Omental fat pad (tissue), 4 donors: ENCODE results near the gene RANGRF. TPM values are rescaled to one million over a fixed set of nuclear protein-coding genes. Genes with fewer than 3 reads are reported as not detected.

Experiments
- ATAC-seq: fragments of 150-250 bp; one replicate; pipeline ENCODE4 v1.9.1; 2016; ENCODE audit warnings: mild to moderate bottlenecking, moderate library complexity; ENCODE audit not compliant: low FRiP score
- DNase-seq: peaks from one replicate; pipeline ENCODE4 v3.0.0-alpha.2; 2019; ENCODE audit warnings: low spot score
- total RNA-seq, 4 donors: library from RNA; depleted of rRNA; stranded (reverse); fragments of >200 nt; gene quantifications; one replicate each; pipeline ENCODE4 v1.1.0, GENCODE V29; 2016
- TF ChIP-seq, protein P1 (sequence below), 3 donors: fragments of 450-650 bp; IDR thresholded peaks; one replicate each; pipeline ENCODE4 v1.5.1; 2016 to 2017; ENCODE audit warnings: antibody characterized with exemption in 3 of 3, mild to moderate bottlenecking in 3 of 3, moderate library complexity in 2 of 3

RANGRF gene
- total RNA-seq, 4 donors from 2014 or later, result 16.7 to 31.4 (median 23.0) TPM

DNA sequence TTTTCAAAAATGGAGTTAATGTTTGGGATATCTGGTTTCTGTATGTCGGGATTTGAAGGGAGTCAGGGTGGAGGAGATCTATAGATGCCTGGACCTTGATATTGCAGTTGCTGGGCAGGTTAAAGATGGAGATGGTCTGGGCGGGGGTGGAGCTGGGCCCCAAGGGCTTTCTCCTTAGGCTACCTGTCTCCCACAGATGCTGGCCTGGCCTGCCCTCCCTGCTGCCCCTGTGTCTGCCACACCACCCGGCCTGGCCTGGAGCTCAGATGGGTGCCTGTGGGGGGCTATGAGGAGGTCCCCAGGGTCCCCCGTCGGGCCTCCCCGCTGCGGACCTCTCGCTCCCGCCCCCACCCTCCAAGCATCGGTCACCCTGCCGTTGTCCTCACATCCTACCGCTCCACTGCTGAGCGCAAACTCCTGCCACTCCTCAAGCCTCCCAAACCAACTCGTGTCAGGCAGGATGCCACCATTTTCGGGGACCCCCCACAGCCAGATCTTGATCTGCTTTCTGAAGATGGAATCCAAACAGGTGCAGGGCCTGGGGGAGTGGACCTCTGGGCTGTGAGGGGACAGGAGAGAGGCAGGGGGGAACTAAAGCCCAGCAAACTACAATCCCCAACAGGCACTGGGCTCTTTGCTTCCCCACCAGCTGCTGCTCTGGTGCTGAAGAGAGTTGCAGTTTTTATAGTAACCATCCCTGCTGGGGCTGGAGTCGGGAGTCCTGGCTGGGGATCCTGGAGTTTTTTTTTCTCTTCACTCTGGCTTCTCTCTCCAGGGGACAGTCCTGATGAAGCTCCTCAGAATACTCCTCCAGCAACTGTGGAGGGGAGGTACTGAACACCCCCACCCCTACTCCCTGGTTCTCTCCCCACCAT is 24.5 kb downstream of the RANGRF start:
- ATAC-seq (no peak), DNase-seq (no peak)

DNA sequence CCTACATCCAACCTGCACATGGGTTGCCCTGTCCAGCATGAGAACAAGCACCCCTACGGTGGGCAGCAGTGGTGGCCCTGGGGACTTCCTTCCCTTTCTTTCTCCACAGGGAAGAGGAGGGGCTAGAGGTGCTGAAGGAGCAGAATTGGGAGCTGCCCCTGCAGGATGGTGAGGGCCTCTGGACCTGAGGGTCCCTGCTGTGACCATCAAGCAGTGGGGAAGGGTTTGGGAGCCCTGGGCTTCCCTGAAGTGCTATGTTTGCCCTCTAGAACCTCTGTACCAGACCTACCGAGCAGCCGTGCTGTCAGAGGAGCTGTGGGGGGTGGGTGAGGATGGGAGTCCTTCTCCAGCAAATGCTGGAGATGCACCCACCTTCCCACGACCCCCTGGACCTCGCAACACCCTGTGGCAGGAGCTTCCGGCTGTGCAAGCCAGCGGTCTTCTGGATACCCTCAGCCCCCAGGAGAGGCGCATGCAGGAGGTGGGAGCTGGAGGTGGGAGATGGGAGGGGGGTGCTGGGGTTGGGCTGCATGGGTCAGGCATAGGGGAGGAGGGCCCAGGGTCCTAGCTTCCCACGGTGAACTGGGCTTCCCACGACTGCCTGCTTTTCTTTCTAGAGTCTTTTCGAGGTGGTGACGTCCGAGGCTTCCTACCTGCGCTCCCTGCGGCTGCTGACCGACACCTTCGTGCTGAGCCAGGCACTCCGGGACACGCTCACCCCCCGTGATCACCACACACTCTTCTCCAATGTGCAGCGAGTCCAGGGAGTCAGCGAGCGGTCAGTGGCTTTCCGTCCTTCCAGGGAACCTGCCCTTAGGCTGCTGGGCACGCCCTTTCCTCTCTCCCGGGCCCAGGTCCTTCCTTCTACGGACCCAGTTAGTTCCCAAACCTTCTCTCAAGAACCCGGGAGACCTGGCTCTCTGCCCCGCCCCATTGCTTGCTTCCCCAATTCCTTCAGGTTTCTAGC is 26.6 kb downstream of the RANGRF start:
- TF ChIP-seq, protein P1, sequence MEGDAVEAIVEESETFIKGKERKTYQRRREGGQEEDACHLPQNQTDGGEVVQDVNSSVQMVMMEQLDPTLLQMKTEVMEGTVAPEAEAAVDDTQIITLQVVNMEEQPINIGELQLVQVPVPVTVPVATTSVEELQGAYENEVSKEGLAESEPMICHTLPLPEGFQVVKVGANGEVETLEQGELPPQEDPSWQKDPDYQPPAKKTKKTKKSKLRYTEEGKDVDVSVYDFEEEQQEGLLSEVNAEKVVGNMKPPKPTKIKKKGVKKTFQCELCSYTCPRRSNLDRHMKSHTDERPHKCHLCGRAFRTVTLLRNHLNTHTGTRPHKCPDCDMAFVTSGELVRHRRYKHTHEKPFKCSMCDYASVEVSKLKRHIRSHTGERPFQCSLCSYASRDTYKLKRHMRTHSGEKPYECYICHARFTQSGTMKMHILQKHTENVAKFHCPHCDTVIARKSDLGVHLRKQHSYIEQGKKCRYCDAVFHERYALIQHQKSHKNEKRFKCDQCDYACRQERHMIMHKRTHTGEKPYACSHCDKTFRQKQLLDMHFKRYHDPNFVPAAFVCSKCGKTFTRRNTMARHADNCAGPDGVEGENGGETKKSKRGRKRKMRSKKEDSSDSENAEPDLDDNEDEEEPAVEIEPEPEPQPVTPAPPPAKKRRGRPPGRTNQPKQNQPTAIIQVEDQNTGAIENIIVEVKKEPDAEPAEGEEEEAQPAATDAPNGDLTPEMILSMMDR (IDR thresholded peaks at IDR 0.05), result no peak
- DNase-seq (no peak), ATAC-seq (peak; percentile 16)

More for the DNA sequence above, 24.5 kb downstream of the RANGRF start:
- TF ChIP-seq, protein P1 (IDR thresholded peaks at IDR 0.05), result no peak

DNA sequence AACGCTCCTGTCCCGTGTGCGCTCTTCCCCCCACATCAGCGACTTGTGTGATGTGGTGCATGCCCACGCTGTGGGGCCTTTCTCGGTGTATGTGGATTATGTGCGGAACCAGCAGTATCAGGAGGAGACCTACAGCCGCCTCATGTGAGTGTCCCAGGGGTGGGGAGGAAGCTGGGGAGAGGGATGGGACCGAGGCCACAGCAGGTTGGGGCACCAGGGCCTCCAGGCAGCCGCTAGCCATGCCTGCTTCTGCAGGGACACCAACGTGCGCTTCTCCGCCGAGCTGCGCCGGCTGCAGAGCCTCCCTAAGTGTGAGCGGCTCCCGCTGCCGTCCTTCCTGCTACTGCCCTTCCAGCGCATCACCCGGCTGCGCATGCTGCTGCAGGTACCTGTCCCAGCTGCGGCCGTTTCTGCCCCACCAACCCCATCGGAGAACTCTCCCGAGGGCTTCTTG is 27.3 kb downstream of the RANGRF start:
- ATAC-seq, result no peak
- no peak for DNase-seq
- TF ChIP-seq, protein P1 (IDR thresholded peaks at IDR 0.05), result no peak

DNA sequence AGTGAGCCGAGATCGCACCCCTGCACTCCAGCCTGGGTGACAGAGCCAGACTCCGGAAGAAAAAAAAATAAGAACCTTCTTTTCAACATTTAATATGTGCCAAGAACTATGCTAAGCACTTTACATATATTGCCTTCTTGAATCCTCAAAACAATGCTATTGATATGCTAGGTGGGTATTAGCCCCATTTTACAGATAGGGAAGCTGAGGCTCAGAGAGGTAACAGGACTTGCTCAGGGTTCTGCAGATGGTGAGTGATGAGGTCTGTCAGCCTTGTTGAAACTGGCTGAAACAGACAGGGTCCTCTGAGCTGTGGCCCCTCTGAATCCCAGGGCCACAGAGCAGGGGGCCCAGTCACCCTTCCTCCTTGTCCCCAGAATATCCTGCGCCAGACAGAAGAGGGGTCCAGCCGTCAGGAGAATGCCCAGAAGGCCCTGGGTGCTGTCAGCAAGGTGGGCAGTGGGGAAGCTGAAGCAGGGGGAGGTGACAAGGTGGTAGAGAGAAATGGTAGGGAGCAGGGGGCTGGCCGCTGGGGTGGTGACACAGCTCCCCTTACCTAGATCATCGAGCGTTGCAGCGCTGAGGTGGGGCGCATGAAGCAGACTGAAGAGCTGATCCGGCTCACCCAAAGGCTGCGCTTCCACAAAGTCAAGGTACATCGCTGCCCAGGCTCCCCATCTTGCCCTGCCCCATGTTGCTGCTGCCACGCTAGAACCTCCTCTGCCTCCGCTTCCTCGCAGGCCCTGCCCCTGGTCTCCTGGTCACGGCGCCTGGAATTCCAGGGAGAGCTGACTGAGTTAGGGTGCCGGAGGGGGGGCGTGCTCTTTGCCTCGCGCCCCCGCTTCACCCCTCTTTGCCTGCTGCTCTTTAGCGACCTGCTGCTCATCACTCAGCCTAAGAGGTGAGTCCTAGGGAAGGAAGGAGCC is 29.8 kb downstream of the RANGRF start:
- DNase-seq (no peak), ATAC-seq (no peak)
- TF ChIP-seq, protein P1 (IDR thresholded peaks at IDR 0.05), result no peak

DNA sequence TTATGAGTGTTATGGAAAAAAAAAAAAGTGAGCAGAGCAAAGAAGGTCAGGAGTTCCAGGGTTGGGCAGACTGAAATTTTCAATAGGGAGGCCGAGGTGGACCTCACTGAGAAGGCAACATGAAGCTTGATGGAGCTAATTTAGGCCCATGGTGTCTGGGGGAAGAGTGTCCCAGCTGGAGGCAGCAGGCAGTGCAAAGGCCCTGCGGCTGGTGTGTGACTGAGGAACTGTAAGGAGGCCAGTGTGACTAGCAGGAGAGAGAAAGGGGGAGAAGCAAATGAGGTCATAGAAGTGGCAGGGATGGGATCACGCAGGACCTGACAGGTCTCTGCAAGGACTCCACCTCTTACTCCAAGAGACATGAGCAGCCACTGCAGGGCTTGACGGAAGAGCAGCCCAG is 31.8 kb downstream of the RANGRF start:
- DNase-seq (no peak), ATAC-seq (no peak)
- TF ChIP-seq, protein P1 (IDR thresholded peaks at IDR 0.05), result no peak

DNA sequence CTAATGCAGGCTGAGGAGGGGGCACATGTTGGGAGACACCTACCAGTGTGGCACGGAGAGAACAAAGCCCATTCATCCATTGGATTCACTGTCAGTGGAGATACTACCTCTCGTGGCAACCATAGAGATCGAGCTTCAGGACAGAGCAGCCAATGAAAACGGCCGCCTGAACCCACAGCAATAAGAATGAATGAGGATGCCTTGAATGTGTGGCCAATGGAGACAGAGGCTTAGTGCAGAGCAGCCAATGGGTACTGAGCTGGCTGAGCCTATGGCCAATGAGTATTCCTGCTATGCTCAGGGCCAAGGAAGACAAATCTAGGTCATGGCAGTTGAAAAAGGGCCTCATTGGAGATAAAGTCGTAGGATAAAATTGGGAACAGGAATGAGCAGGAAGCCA is 32.5 kb downstream of the RANGRF start:
- TF ChIP-seq, protein P1 (IDR thresholded peaks at IDR 0.05), result no peak
- DNase-seq, result no peak
- ATAC-seq, result no peak
